Effector memory CD8-positive, alpha-beta T cell (primary cell): ENCODE measurements around the gene TPSG1.
"Not testable (repeated sequence)": the region's sequence is repeated elsewhere in the genome, so short reads cannot be mapped to it uniquely, and the experiment has no call there.

Experiments
- ATAC-seq: fragments of 150-1000 bp; cut with Tn5 transposase; replicated peaks from 2 replicates; pipeline ENCODE4 v1.10.0; 2021; ENCODE audit warnings: mild to moderate bottlenecking, moderate library complexity
- DNase-seq, 3 experiments: peaks; one replicate each; pipeline ENCODE4 v3.0.0; 2021
- H3K27ac Mint-ChIP-seq, 2 donors: one replicate each; pipeline ENCODE4 v1.8.0; 2022; ENCODE audit warnings: mild to moderate bottlenecking in 2 of 2, mixed read lengths in 2 of 2, moderate library complexity in 2 of 2
- H3K27me3 Mint-ChIP-seq, 2 donors: one replicate each; pipeline ENCODE4 v1.8.0; 2022; ENCODE audit warnings: mixed read lengths in 2 of 2
- H3K36me3 Mint-ChIP-seq: one replicate; pipeline ENCODE4 v1.8.0; 2022; ENCODE audit warnings: mild to moderate bottlenecking, moderate library complexity, mixed read lengths; ENCODE audit not compliant: insufficient read depth
- H3K4me1 Mint-ChIP-seq, 2 donors: one replicate each; pipeline ENCODE4 v1.8.0; 2022; ENCODE audit warnings: low read depth in 2 of 2, mixed read lengths in 2 of 2
- H3K4me3 Mint-ChIP-seq, 2 donors: one replicate each; pipeline ENCODE4 v1.8.0; 2022; ENCODE audit warnings: mild to moderate bottlenecking in 2 of 2, mixed read lengths in 2 of 2, moderate library complexity in 2 of 2
- H3K9me3 Mint-ChIP-seq, 2 donors: one replicate each; pipeline ENCODE4 v1.8.0; 2022; ENCODE audit warnings: mixed read lengths in 2 of 2

Gene TPSG1

DNA sequence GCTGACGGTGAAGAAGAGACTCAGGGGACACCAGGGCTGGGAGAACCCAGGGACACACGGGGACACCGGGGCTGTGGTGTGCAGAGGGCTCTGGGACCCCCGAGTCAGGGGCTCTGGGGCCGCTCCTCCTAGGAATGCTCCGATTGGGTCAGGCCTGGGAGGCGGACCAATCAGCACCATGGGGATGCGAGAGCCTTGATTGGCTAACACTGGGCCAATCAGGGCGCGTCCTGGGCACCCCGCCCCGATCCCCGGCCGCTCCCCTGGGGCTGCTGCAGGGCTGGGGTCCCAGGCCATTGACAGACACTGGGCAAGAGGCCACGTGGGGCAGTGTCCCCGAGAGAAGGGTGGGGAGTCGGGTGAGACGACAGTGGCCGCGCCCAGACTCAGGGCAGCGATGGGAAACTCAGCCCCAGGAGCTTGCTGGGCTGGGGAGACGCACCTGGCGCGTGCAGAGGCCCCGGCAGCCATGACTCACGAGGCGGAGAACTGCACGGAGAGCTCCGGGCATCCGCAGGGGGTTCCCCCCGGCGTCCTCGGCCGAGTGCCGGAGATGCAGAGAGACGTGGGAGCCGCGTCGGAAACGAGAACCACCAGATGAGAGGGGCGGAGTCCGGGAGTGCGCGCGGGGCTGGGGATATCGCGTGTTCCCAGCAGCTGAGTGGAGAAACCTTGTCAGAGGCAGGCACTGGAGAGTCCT lies 7.1 kb upstream of the TPSG1 start:
- H3K27me3 Mint-ChIP-seq, DNase-seq, H3K4me3 Mint-ChIP-seq, H3K4me1 Mint-ChIP-seq, H3K9me3 Mint-ChIP-seq, ATAC-seq, H3K27ac Mint-ChIP-seq, H3K36me3 Mint-ChIP-seq: not testable (repeated sequence)

GRCh38 chr16:1231301-1231700 lies 6.2 kb upstream of the TPSG1 start:
- H3K4me1 Mint-ChIP-seq, H3K4me3 Mint-ChIP-seq, H3K36me3 Mint-ChIP-seq, H3K9me3 Mint-ChIP-seq, H3K27me3 Mint-ChIP-seq, ATAC-seq, DNase-seq, H3K27ac Mint-ChIP-seq: not testable (repeated sequence)

DNA sequence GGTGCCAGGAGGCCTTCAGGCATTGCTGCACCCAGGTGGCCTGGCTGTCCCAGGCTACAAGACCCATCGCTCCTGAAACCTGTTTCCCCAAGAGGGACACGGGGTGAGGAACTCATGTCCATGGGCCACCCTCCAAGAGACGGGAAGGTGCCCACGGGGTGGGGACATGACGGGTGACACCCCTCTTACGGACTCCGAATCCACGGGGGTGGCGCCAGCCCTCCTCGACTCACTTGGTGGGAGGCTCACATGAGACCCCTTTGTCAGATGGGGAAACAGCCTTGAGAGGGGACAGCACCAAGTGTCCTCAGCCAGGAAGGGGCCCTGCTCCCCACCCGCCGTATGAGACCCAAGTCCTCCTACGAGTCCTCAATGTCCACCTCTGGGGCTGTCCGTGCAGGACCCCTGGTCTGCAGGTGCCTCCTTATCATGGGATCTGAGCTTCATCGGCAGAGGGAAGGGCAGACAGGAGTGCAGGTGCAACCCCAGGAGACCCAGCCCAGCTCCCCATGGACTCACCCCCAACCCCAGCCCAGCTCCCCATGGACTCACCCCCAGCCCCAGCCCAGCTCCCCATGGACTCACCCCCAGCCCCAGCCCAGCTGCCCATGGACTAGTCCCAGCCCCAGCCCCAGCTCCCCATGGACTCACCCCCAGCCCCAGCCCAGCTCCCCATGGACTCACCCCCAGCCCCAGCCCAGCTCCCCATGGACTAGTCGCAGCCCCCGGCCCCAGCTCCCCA lies 5.6 kb upstream of the TPSG1 start:
- DNase-seq, H3K9me3 Mint-ChIP-seq, ATAC-seq, H3K27me3 Mint-ChIP-seq, H3K4me1 Mint-ChIP-seq, H3K27ac Mint-ChIP-seq, H3K4me3 Mint-ChIP-seq, H3K36me3 Mint-ChIP-seq: not testable (repeated sequence)

- H3K27me3 Mint-ChIP-seq, ATAC-seq, H3K4me1 Mint-ChIP-seq, DNase-seq, H3K27ac Mint-ChIP-seq, H3K9me3 Mint-ChIP-seq, H3K4me3 Mint-ChIP-seq, H3K36me3 Mint-ChIP-seq: not testable (repeated sequence)
Observed at GRCh38 chr16:1230084-1230470, 5.0 kb upstream of the TPSG1 start, which contains the start of gene TPSB2. Gene TPSB2 (minus strand): TSS chr16:1230184. CDS start chr16:1229951, 233 bp downstream.

- not testable (repeated sequence) for H3K36me3 Mint-ChIP-seq, DNase-seq, H3K4me1 Mint-ChIP-seq, ATAC-seq, H3K27ac Mint-ChIP-seq, H3K27me3 Mint-ChIP-seq, H3K9me3 Mint-ChIP-seq, H3K4me3 Mint-ChIP-seq
Observed at GRCh38 chr16:1229476-1229875, 4.4 kb upstream of the TPSG1 start.

DNA sequence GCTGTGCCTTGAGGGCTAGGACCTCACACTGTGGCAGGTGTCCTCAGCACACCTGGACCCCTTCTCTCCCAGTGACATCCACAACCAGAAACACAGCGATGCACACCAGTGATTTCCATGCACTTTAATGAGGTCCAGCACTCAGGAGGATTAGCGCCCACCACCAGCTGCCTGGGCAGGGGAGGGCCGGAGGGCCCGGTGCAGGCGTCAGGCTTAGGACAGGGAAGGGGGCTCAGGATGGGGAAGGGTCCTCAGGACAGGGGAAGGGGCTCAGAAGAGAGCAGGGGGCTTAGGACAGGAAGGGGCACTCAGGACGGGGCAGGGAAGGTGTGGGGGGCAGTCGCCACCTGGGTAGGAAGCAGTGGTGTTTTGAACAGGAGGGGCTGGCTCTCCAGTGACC lies 3.2 kb upstream of the TPSG1 start:
- not testable (repeated sequence) for ATAC-seq, H3K27ac Mint-ChIP-seq, H3K4me3 Mint-ChIP-seq, H3K9me3 Mint-ChIP-seq, H3K4me1 Mint-ChIP-seq, DNase-seq, H3K36me3 Mint-ChIP-seq
- H3K27me3 Mint-ChIP-seq, result peaks cover 10 to 16% of the 10 kb centered on the region in 2 donors

DNA sequence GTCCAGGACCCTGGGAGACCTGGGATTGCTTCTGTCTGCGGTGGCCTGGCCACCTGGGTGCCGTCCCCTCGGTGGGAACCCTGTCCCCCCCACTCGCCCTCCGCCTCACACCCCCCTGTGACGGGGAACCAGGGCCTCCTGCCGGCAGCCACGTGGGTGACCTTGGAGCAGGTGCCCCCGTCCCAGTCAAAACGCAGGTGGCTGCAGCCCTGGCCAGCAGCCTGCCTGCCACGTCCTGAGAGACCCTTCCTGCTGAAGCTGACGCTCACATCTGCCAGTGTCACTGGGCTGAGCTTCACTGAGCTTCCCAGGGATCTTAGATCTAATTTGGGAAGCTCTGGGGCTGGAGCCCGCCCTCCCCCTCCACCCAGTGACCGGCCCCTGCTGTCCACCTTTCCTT lies 1.6 kb upstream of the TPSG1 start:
- H3K4me3 Mint-ChIP-seq, ATAC-seq, H3K4me1 Mint-ChIP-seq, DNase-seq, H3K9me3 Mint-ChIP-seq, H3K27ac Mint-ChIP-seq, H3K36me3 Mint-ChIP-seq: not testable (repeated sequence)
- peaks cover 10 to 20% of the 10 kb centered on the region in 2 donors for H3K27me3 Mint-ChIP-seq

- H3K27me3 Mint-ChIP-seq, result peaks cover 10 to 25% of the 10 kb centered on the region in 2 donors
- H3K9me3 Mint-ChIP-seq, H3K4me1 Mint-ChIP-seq, H3K27ac Mint-ChIP-seq, H3K36me3 Mint-ChIP-seq, DNase-seq, H3K4me3 Mint-ChIP-seq, ATAC-seq: not testable (repeated sequence)
Observed at GRCh38 chr16:1225728-1226311, 752 bp upstream of the TPSG1 start.

GRCh38 chr16:1224558-1224957 lies 510 bp downstream of the TPSG1 start:
- ATAC-seq (no peak), DNase-seq (no peak)
- no peaks in the 10 kb centered on the region for H3K9me3 Mint-ChIP-seq
- peaks cover 10 to 25% of the 10 kb centered on the region in 2 donors for H3K27me3 Mint-ChIP-seq
- H3K27ac Mint-ChIP-seq, result no peak overlapping the region
- no peaks in the 10 kb centered on the region for H3K36me3 Mint-ChIP-seq
- peaks cover 0 to 1% of the 10 kb centered on the region in 2 donors for H3K4me1 Mint-ChIP-seq
- no peak overlapping the region for H3K4me3 Mint-ChIP-seq

DNA sequence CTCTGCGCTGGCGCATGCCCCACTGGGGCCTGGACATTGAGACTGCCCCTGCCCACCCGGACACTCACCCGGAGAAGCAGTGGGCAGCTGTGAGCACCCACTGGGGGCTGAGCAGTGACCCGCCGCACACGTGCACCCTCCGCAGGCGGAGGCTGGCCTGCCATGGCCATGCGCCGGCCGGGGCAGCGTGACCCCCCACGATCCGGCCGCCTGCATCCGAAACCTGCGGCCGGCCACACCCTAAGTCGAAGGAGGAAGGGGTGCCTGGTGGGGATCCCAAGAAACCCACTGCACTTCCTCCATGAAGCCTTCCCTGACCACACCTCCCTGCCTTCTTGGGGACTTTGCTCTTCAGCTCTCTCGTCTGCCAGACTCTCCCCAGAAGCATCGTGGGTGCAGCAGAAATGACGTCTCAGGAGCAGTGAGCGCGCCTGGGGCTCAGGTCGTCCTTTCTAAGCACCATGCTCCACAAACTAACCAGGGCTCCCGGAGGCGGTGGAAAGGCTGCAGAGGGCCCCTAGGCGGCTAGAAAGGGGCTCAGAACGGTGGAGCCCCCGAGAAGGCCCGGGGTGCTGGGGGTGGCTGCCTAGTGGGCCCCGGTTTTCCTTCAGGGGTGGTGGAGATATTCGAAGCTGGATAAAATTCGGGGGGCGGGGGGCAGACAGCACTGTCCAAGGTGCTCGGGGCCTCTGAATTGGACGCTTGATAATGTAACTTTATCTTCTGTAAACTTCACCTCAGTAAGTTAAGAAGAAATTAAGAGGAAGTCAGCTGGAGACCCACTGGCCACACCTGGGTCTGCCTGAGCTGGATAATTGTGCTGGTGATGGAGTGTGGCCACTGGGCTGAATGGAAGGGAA lies 1.5 kb downstream of the TPSG1 start:
- ATAC-seq (no peak), DNase-seq (no peak)
- Mint-ChIP-seq H3K27ac (no peak overlapping the region), H3K36me3 (no peaks in the 10 kb centered on the region), H3K4me1 (peaks cover 0 to 1% of the 10 kb centered on the region in 2 donors), H3K27me3 (peaks cover 10 to 25% of the 10 kb centered on the region in 2 donors), H3K4me3 (no peak overlapping the region), H3K9me3 (no peaks in the 10 kb centered on the region)

DNA sequence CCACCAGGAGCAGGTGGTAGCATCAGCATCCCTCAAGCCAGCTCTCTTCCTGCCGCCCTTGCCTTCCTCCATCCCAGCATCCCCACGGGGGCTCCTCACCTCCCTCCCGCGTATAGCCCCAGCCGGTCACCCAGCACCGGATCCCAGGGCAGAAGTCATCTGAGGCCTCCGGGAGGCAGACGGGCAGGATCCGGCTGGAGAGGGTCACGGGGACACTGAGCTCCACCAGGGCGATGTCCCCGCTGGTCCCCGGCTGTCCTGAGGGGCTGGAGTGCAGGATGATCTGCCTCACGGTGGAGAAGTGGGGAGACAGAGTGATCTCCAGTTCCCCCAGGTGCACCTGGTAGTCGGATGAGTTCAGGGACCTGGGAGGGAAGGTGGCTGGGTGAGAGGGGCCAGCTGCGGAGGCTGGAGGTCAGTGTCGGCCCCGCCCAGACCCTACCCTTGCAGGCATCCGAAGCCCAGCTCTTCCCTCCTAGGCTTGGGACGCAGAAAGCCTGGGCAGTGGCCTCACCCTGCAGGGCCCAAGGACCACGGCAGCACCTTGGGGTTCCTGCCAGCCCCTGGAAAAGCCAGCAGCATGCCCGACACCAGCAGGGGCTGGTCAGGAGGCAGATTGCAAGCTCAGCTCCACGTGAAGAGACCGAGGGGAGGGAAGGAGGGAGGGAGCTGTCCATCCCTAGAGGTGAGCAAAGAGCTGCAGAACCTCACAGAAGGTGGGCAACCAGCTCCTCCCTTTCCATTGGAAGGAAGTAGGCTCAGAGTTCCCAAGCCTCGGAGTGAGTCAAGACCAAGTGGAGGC lies 2.3 kb downstream of the TPSG1 start:
- H3K4me3 Mint-ChIP-seq, result no peak overlapping the region
- H3K27ac Mint-ChIP-seq, result no peak overlapping the region
- ATAC-seq (no peak), DNase-seq (no peak)
- peaks cover 0 to 1% of the 10 kb centered on the region in 2 donors for H3K4me1 Mint-ChIP-seq
- H3K36me3 Mint-ChIP-seq, result no peaks in the 10 kb centered on the region
- H3K27me3 Mint-ChIP-seq, result peaks cover 10 to 25% of the 10 kb centered on the region in 2 donors
- no peaks in the 10 kb centered on the region for H3K9me3 Mint-ChIP-seq

GRCh38 chr16:1221628-1222552 lies 3.2 kb downstream of the TPSG1 start:
- ATAC-seq (no peak), DNase-seq (no peak)
- Mint-ChIP-seq H3K27ac (no peak overlapping the region), H3K4me3 (no peak overlapping the region), H3K36me3 (no peaks in the 10 kb centered on the region), H3K9me3 (no peaks in the 10 kb centered on the region), H3K4me1 (peaks cover 0 to 1% of the 10 kb centered on the region in 2 donors), H3K27me3 (peaks cover 10 to 22% of the 10 kb centered on the region in 2 donors)
